ENCODE results near the gene ZNF318.
"Not testable (repeated sequence)": the region's sequence is repeated elsewhere in the genome, so short reads cannot be mapped to it uniquely, and the experiment has no call there.

ZNF318 gene

DNA sequence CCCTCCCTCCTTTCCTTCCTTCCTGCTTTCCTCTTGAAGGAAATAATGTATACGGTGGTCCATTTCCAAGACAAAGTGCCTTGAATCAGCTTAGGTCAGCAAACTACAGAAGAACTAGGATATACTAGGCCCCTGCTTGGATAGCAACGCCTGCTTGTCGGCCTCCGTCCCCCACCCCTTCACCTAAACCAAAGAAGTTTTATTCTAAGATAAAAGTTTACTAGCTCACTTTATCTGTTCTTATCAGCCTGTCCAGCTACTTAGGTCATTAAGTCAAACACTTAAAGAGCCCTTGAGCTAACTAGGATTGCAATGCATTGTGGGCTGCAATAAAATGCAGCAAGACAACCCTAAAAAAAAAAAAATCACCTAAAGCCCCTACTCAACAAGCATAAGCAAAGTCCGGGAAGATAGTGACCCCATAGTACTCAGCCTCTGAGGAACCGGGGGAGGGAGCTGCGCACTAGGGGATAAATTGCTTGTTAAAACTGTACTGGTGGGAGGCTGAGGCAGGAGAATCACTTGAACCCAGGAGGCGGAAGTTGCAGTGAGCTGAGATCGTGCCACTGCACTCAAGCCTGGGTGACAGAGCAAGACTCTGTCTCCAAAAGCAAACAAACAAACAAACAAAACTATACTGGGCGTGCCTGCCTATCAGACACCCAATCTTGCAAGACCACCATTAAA, 21.4 kb upstream of the ZNF318 start:
- not testable (repeated sequence) for H3K4me3 ChIP-seq (ENCODE audit: low read depth, low read length)

DNA sequence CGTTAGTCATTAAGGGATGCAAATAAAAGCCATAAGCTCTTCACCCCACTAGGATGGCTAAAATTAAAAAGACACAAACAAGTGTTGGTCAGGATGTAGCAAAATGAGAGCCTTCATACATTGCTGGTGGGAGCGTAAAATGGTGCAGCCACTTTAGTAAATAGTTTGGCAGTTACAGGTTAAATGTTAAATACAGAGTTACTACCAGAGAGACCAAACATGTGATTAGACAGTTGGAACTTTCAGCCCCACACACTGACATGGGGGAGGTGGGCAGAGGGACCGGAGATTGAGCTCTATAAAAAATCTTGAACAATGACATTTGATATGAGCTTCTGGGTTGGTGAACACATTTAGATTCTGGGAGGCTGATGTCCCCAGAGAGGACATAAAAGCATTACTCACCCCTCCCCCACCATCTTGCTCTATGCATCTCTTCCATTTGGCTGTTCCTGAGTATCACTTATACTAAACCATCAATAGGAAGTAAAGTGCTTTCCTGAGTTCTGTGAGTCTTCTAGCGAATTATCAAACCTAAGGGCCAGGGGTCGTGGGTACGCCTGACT, 20.4 kb upstream of the ZNF318 start:
- H3K4me3 ChIP-seq (ENCODE audit: low read depth, low read length), result no peak overlapping the region

DNA sequence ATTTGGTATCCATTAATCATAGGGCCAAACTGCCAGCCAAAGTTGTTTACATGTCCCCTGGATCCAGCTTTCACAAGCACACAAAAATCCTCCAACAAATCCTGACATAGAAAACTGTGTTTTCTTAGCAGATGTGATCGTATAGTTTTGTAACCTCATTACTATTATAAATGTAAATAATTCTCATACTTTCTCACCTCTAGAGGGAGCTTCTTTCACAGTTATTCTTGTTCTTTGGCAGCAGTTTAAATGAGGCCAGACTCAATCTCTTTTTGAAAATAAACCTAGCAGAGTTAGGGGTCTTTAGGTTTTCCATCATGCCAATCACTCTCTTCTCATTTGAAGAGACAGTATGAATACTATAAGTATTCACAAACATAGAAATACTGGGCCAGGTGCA, 17.0 kb upstream of the ZNF318 start:
- no peak overlapping the region for H3K4me3 ChIP-seq (ENCODE audit: low read depth, low read length)

DNA sequence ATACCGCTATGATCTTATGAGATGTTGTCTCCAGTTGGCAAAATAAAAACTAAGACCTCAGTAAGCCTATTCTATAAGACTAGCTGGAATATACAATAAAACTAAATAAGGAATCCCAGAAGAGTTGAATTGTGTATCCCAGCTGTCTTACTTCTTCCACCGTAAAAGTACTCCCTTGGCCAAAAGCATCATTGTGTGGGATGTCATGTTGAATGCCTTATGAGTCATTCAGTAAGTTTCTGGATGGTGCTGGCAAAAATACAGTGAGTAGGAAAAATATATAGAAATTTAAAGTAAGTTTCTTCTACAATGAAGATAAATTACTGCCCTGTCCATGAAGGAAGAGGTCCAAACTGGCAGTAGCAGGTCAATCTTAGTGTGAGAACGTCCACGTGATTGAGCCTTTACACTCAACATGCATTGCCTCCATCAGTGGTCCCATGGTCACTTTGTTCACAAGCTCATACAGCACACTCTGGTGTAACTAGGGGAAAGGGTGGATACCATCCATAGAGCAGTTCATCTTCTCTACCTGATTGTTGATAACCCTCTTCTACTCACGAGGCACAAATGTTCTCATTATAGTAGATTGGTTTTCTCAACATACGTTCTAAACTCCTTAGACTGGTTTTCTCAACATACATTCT, 13.7 kb upstream of the ZNF318 start:
- no peak overlapping the region for H3K4me3 ChIP-seq (ENCODE audit: low read depth, low read length)

DNA sequence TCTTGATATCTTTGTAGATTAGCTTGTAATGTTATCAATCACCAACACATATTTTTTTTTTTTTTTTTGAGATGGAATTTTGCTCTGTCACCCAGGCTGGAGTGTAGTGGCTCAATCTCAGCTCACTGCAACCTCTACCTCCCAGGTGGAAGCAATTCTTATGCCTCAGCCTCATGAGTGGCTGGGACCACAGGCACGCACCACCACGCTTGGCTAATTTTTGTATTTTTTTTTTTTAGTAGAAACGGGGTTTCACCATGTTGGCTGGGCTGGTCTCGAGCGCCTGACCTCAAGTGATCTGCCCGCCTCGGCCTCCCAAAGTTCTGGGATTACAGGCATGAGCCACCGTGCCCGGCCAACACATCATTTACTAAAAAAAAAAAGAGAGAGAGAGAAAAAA, 11.4 kb upstream of the ZNF318 start:
- H3K4me3 ChIP-seq (ENCODE audit: low read depth, low read length), result not testable (repeated sequence)

DNA sequence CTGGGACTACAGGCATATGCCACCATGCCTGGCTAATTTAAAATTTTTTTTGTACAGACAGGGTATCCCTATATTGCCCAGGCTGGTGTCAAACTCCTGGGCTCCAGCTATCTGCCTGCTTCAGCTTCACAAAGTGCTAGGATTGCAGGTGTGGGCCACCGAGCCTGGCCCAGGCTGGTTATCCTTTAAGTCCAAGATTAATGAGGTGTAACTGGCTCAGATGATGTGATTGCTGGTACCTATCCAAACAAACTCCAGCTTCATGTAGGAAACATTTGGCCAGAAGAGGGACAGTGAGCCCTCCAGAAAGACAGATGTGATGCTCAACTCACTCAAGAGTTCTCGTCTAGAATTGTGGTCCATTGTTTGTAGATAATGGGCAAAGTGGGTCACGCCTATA, 9.2 kb upstream of the ZNF318 start:
- H3K4me3 ChIP-seq (ENCODE audit: low read depth, low read length), result no peak overlapping the region

DNA sequence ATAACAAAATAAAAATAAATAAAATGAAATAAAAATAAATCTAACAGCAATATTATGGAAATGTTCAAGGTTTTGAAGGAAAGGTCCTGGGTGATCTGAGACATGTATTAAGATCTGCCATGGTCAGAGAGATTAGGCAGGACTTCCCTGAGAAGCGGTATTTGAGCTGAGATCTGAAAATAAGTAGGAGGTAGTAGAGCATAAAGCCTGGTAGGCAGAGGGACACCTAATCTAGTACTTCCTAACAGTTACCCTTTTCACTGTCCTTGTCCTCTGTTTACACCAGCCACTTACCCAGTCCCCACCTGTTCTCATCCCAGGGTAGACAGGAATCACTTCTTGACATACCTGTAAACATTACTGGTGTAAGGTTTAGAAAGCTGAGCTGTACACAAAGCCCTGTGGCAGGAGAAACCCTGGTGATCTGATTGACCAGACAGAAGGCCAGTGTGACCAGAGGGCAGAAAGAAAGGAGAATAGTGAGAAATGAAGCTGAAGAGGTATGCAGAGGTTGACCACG, 8.3 kb upstream of the ZNF318 start:
- no peak overlapping the region for H3K4me3 ChIP-seq (ENCODE audit: low read depth, low read length)

DNA sequence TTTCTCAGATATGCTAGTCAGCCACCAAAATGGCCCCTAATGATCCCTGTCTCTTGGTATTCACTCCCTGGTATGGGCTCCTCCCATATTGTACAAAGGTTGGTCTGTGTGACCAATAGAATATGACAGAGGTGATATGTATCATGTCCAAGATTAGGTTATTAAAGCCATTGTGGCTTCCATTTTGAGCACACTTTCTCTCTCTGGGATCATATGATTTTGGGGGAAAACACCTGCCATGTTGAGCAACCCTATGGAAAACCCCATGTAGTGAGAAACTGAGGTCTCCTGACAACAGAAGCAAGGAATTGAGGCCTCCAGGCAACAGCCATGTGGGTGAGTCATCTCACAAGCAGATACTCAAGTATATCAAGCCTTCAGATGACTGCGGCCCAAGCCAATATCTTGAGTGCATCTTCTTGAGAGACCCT, 7.1 kb upstream of the ZNF318 start:
- H3K4me3 ChIP-seq (ENCODE audit: low read depth, low read length), result no peak overlapping the region

DNA sequence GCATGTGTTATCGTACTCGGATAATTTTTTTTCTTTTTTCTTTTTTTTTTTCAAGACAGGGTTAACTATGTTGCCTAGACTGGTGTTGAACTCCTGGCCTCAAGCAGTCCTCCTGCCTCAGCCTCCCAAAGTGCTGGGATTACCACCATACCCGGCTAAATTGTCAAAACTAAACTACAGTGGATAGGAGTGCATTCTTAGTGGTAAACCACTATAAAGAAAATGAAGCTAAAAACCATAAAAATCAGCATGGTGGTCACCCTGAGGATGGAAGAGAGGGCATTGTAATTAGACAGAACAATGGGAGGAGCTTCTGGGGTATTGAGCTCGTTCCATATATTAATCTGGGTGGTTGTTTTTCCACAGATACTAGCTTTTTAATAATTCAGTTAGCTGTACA, 6.2 kb upstream of the ZNF318 start:
- no peak overlapping the region for H3K4me3 ChIP-seq (ENCODE audit: low read depth, low read length)

DNA sequence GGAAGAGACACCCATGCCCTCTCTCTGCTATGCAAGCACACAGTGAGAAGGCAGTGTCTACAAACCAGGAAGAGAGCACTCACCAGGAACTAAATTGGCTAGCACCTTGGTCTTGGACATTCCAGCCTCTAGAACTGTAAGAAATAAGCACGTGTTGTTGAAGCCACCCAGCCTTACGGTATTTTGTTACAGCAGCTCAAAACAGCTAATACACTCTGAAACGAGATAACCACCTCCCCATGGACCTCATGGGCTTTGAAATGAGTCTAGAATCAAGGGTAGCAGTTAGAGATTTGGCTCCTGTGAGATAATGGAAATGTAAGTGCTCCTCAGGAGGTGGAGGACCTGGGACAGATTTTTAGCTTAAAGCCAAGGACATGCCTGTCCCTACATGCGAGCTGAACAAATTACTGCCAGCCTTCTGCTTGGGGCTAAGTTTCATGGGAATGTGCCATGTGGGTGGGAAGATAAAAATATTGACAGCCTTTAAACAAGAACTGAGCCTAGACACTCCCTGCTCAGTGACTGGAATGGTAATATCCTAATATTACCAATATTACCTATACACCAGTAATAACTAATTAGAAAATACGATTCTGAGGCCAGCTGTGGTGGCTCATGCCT, 3.9 kb upstream of the ZNF318 start:
- no peak overlapping the region for H3K4me3 ChIP-seq (ENCODE audit: low read depth, low read length)

DNA sequence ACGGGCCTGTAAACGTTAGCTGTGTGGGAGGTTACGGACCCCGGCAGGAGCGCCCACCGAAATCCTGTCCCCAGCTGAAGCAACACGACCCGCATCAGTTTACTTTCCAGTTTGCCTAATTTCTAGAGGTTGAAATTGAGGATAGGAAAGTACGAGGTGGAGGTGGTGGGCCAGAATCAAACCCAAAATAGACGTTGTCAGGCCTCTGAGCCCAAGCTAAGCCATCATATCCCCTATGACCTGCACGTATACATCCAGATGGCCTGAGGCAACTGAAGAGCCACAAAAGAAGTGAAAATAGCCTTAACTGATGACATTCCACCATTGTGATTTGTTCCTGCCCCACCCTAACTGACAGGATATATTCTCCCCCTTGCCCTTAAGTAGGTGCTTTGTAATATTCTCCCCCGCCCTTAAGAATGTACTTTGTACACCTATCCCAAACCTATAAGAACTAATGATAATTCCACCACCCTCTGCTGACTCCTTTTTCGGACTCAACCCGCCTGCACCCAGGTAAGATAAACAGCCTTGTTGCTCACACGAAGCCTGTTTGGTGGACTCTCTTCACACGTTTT, 645 bp upstream of the ZNF318 start:
- H3K4me3 ChIP-seq (ENCODE audit: low read depth, low read length), result peak overlapping the region; percentile 21

DNA sequence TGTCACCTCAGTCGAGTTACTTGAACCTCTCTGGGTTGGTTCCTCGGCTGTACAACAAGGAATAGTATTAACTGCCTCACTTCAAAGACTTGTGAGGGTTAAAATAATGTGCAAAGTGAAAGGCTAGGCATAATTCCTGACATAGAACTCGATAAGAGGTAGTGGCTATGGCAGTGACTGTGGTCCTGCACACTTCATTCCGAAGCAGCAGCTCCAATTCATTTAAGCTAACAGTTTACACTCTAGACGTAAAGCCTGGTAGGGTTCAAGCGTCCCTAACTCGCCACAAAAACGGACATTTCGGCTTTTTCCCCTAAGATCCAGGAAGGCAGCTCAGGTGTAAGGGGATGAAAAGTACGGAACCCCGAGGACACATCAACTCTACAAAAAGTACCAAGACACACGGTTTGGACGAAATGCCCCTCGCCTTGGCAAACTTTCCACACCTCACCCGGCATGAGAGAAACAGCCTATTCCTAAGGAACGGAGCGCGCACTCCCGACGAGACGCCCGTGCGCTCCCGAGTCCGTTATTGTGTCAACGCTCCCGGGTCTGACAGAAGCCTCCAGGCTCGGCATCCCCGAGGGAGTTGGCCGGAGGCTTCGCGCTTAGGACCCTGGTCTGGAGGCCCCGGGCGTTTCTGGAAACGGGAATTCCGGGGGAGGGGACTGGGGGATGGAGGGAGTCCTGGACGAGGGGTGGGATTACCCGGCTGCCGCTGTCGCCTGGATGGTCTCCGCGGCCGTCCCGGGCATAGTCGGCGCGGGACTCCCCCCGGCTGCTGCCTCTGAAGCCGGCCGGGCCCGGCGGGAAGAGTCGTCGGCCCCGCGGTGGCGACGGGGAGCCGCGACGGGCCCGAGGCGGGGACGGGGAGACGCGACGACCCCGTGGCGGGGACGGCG, 937 bp downstream of the ZNF318 start:
- peak overlapping the region; percentile 65 for H3K4me3 ChIP-seq (ENCODE audit: low read depth, low read length)

DNA sequence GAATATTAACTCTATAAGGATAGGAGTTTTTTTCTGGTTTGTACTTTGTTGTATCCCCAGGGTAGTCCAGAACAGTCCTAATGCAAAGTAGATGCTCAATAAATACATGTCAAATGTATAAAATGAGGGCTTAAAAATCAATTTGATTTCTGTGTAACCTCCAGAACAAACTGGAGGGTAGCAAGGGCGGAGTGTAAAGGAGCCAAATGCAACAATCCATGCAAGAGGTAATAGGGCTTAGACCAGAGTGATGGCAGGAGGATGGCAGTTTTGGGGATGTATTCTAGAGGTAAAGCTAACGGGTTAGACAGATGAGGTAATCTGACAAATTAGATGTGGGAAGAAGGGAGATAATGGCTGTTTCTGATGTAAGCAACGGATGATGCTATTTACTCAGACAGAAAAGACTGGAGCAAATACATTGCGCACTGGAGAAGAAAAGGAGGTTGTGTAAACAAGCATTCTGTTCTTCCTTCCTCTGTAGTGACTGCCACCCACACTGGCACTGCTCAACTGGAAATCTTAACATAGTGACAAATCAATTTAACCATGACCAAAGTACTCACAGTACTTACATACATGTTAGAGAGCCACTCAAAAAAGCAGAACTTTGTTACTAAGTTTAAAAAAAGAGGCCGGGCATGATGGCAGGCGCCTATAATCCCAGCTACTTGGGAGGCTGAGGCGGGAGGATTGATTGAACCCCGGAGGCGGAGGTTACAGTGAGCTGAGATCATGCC, 2.0 kb downstream of the ZNF318 start:
- H3K4me3 ChIP-seq (ENCODE audit: low read depth, low read length), result no peak overlapping the region

DNA sequence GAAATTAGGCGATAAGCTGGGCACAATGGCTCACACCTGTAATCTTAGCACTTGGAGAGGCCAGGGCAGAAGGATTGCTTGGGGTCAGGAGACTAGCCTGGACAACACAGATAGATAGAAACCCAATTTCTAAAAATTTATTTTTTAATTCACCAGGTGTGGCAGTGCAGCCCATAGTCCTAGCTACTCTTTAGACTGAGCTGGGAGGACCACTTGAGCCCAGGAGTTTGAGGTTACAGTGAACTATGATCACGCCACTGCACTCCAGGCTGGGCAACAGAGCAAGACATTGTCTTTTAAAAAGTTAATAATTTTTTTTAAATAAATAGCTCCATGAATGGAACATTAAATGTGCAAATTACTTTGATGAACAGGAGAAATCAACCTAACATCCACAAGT, 8.2 kb downstream of the ZNF318 start:
- H3K4me3 ChIP-seq (ENCODE audit: low read depth, low read length), result no peak overlapping the region

DNA sequence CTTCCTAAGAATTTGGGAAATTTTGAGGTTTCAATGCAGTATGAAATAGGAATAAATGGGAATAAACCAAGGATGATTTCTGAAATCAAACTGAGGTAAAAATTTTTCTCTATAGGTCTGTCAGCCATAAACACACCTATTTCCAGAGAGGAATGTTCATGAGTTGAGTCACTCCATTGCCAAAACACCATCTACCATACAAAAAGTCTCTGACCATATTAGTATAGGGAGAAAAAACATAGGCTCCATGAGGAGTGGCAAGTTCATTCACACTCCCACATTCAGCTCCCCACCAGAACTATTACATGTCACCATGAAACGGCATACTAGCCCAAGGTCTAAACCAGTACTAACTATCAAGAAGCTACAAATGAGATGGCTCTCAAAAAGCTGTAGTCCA, 9.6 kb downstream of the ZNF318 start:
- no peak overlapping the region for H3K4me3 ChIP-seq (ENCODE audit: low read depth, low read length)

DNA sequence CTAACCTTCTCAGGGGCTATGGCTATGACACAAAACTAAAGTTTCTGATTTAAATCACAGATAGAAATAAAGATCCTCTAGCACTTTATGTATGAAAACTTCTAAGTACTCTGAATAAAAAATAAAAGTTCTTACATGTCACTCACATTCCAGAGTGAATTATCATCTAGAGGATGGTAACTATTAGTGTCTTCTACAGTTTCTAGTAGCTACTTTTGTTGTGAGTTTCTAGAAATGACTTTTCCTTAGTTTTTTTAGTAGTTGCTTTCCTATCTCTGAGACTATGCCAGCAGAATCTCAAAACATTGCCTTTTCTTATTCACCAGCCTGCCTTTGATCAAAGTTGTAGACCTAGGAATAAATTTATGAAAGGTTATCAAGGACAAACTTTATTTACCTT, 10.1 kb downstream of the ZNF318 start:
- H3K4me3 ChIP-seq (ENCODE audit: low read depth, low read length), result no peak overlapping the region

DNA sequence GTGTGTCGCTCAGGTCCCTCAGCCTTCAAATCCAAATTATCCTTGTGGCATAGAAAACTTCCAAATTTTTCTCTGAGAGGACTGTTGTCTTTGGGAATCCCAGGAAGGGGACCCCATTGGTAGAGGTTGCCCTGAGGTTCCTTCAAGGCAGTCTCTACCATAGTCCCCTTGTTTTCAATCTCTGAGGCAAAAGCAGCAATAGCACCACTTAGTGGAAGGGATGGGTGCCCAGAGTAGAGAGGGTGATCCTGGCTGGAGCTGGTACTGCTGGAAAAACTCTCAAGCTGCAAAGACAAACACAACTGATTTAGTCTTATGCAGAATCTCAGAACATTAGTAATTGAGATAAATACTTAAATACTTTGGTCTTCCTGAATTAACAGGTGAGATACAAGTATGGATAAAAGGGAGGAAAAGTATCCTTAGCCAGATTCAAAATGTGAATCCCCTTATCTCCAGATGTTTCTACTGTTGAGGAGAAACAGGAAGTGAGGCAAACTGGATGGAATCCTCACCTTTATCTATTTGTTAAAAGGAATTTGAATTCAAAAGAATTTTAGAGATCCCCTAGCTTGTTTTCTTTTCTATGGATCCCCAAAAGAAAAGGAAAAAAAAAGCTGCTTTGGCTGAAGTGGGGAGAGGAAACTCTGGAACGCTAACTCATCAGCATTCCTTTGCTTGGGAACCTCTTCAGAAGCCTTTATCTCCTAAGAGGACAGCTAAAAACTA, 13.4 kb downstream of the ZNF318 start:
- no peak overlapping the region for H3K4me3 ChIP-seq (ENCODE audit: low read depth, low read length)

DNA sequence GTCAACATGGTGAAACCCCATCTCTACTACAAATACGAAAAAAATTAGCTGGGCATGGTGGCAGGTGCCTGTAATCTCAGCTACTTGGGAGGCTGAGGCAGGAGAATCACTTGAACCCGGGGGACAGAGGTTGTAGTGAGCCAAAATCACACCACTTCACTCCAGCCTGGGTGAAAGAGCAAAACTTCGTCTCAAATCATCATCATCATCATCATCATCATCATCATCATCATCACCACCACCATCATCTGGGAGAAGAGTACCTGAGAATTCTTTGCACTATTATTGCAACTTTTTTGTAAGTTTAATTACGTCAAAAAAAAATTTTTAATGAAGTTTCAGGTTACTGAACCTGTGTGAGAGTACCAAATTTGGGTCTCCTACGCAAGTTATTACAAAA, 17.5 kb downstream of the ZNF318 start:
- not testable (repeated sequence) for H3K4me3 ChIP-seq (ENCODE audit: low read depth, low read length)

DNA sequence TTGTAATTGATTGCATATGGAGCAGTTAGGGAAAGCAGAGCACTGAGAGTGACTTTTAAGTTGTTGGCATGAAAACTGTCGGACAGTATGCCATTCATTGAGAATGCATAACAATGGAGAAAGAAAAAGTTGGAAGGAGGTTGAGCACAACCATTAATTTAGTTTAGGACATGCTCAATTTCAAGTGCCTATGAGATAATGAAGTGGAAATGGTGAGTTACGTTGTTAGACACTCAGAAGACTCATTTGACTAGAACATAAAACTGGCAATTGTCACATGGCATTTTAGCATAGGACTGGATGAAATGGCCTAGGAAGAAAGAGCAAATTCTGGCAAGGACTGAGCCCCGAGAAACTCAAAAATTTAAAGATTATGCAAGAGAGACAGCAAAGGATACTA, 22.0 kb downstream of the ZNF318 start:
- no peak overlapping the region for H3K4me3 ChIP-seq (ENCODE audit: low read depth, low read length)

All from iPS-11a (cell line).